Measurements from ENCODE around the gene GRID1.

Gene GRID1

DNA sequence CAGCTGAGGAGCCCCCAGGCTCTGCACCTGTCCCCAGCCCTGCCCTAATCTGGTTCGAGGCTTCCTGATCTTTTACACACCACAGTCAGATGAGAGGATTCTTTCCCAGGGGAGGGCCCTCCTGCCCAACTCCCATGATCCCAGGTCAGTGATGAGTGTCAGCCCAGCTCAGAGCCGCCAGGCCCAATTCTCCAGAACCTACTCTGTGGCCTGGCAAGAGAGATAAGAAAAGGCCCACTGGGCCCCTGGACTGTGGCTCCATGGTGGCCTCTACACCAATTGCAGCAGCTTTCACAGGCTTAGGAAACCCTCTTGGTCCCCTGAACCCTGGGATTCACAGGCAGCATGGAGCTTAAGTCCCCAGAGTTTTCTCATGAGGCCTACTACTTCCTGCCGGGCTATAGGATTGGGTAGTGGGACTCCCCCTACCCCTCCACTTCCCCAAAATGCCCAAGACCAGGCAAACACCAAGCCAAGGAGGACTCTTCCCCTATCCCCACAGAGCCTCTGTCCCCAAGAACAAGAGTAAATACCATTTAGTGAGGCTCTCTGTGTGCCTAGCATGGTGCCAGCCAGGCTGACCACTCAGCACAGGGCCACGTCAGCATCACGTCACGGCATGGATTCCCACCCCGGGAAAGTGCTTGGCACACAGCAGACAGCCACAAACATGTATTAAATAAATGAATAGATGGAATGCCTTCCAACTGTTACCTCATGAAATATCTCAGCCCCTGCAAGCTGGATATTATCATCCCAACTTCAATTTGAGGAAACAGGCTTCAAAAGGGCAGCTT lies 100.0 kb downstream of the GRID1 start:
- no peak for DNase-seq (ENCODE audit: low spot score)
- TF ChIP-seq, protein P1, sequence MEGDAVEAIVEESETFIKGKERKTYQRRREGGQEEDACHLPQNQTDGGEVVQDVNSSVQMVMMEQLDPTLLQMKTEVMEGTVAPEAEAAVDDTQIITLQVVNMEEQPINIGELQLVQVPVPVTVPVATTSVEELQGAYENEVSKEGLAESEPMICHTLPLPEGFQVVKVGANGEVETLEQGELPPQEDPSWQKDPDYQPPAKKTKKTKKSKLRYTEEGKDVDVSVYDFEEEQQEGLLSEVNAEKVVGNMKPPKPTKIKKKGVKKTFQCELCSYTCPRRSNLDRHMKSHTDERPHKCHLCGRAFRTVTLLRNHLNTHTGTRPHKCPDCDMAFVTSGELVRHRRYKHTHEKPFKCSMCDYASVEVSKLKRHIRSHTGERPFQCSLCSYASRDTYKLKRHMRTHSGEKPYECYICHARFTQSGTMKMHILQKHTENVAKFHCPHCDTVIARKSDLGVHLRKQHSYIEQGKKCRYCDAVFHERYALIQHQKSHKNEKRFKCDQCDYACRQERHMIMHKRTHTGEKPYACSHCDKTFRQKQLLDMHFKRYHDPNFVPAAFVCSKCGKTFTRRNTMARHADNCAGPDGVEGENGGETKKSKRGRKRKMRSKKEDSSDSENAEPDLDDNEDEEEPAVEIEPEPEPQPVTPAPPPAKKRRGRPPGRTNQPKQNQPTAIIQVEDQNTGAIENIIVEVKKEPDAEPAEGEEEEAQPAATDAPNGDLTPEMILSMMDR (IDR thresholded peaks at IDR 0.05; ENCODE audit: extremely low read depth, insufficient read depth, missing control alignments): no peak
- in situ Hi-C loops (cut with MboI; ENCODE audit: low pct_unique_long_range_greater_than_20kb, low sequenced_read_pairs, unreplicated experiment): no loop called here

- in situ Hi-C loops (cut with MboI; ENCODE audit: low pct_unique_long_range_greater_than_20kb, low sequenced_read_pairs, unreplicated experiment): no loop called here
Observed at GRCh38 chr10:86265895-86266259, 100.7 kb downstream of the GRID1 start.

GRCh38 chr10:86265236-86265894 lies 101.2 kb downstream of the GRID1 start:
- DNase-seq (ENCODE audit: low spot score): no peak
- in situ Hi-C loops (cut with MboI; ENCODE audit: low pct_unique_long_range_greater_than_20kb, low sequenced_read_pairs, unreplicated experiment): no loop called here

More at GRCh38 chr10:86265895-86266259, 100.7 kb downstream of the GRID1 start:
- TF ChIP-seq, protein P1 (IDR thresholded peaks at IDR 0.05; ENCODE audit: extremely low read depth, insufficient read depth, missing control alignments): no peak
- no peak for DNase-seq (ENCODE audit: low spot score)

DNA sequence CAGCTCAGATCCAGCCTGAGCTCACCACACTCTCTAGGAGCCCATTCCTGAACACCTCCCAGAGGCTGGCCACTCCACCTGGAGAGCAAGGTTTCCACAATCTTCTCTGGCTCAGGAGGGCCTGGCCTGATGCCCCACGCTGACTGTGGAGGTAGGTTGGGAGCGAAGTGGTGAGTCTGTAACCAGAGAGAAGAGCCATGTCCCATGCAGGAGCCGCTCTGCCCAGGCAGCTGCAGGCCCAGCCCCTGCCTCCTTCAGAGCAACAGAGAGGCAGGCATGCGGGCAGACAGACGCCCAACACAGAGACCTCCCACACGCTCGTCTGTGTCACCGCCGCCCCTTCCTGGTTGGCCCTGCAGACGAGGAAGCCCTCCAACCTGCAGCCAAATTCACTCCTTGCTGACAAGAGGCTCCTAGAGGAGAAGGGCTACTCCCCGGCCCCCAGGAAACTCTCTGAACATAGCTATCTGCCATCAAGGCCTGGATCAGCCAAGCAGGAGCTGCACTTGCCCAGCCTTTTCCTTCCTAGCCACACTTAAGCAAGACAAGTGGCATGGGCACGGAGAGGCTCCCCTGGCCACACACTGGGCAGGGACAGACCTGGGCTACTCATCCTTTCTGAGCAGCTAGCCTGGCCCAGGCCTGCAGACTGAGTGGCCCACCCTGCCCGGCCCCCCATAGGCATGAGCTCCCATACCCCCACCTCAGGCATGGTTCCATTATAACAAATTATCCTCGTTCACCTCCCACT lies 101.9 kb downstream of the GRID1 start:
- TF ChIP-seq, protein P1 (IDR thresholded peaks at IDR 0.05; ENCODE audit: extremely low read depth, insufficient read depth, missing control alignments): no peak
- in situ Hi-C loops (cut with MboI; ENCODE audit: low pct_unique_long_range_greater_than_20kb, low sequenced_read_pairs, unreplicated experiment): no loop called here
- no peak for DNase-seq (ENCODE audit: low spot score)

More at GRCh38 chr10:86265236-86265894, 101.2 kb downstream of the GRID1 start:
- TF ChIP-seq, protein P1 (IDR thresholded peaks at IDR 0.05; ENCODE audit: extremely low read depth, insufficient read depth, missing control alignments): no peak

DNA sequence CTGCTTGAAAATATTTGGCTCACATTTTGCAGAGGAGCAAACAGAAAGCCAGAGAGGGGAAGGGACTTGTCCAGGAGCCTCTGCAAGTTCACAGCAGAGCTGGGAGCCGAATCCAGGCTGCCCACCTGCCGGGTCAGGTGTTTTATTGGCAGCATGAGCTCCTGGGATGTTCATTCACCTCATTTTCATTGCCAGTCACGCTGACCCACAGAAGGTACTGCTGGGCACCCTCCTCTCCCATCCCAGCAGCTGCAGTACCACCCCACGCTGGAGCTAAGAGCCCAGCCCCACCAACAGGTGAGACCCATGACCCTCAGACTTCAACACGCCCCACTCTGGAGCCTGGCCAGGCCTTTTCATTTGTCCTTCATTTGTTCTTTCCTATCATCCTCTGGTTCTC lies 102.7 kb downstream of the GRID1 start:
- DNase-seq (ENCODE audit: low spot score): no peak
- TF ChIP-seq, protein P1 (IDR thresholded peaks at IDR 0.05; ENCODE audit: extremely low read depth, insufficient read depth, missing control alignments): no peak
- in situ Hi-C loops (cut with MboI; ENCODE audit: low pct_unique_long_range_greater_than_20kb, low sequenced_read_pairs, unreplicated experiment): no loop called here

DNA sequence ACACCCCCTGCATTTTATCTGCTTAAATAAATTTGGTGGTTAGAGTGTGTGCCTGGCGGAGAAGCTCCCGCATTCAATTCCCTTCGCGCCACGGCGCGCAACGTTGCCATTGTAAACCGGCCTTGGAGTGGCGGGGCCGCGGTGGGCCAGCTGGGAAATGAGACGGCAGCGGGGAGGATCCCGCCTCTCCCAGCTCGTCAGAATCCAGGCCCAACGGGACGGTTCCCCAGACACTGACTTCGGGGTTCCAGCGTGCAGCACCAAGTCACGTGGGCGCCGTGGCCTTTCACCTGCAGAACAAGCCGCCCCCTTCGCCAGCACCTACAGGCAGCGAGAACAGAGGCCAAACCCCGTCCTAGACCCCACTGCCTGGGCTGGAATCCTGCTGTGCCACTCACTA lies 103.4 kb downstream of the GRID1 start:
- in situ Hi-C loops (cut with MboI; ENCODE audit: low pct_unique_long_range_greater_than_20kb, low sequenced_read_pairs, unreplicated experiment): no loop called here

More for the DNA sequence above, 103.4 kb downstream of the GRID1 start:
- no peak for DNase-seq (ENCODE audit: low spot score)
- TF ChIP-seq, protein P1 (IDR thresholded peaks at IDR 0.05; ENCODE audit: extremely low read depth, insufficient read depth, missing control alignments): no peak
